HepG2 (cell line): ENCODE measurements around the gene TKTL1. TPM values are rescaled to one million over a fixed set of nuclear protein-coding genes. Genes with fewer than 3 reads are reported as not detected.

Experiments
- ATAC-seq: fragments of 200-7000 bp; cut with Tn5 transposase; 3 replicates; pipeline ENCODE4 v1.9.1; 2020; ENCODE audit warnings: mild to moderate bottlenecking, moderate library complexity
- BruUV-seq: library from RNA; stranded (reverse); fragments of 400-500 nt; replicated peaks from 2 replicates; lab custom pipeline; 2021; lab: Mats Ljungman, UMichigan
- CTCF ChIA-PET: fragments of 300-600 bp; formaldehyde crosslinking; extraction: SDS; loops from one replicate; lab custom pipeline; 2021; ENCODE audit warnings: low total read pairs, inconsistent platforms, low intra/inter-chr PET ratio; lab: Yijun Ruan, JAX
- POLR2A ChIA-PET: fragments of 350-600 bp; sonication (Branson Sonifier 250); formaldehyde crosslinking; loops from one replicate; lab custom pipeline; 2020; ENCODE audit warnings: antibody characterized with exemption, inconsistent platforms; lab: Yijun Ruan, JAX
- DNase-seq: peaks from one replicate; pipeline ENCODE4 v3.0.0-alpha.2; 2015; ENCODE audit warnings: low spot score
- FAIRE-seq: peaks from 3 replicates; lab custom pipeline; 2011; peaks lifted over from hg19 to GRCh38; lab: Jason Lieb, UNC
- H2AFZ ChIP-seq: one replicate; pipeline ENCODE4 v1.6.1; 2011; ENCODE audit warnings: low read length, inconsistent platforms
- H3K27ac ChIP-seq: fragments of 300-600 bp; 3 replicates; pipeline ENCODE4 v1.8.0; 2011; ENCODE audit warnings: mixed run types, mild to moderate bottlenecking, mixed read lengths, low read length, inconsistent platforms; ENCODE audit not compliant: insufficient read depth; ENCODE audit errors: extremely low read length
- H3K27me3 ChIP-seq, 2 experiments: fragments of 200-600 bp in 1 of 2; 2 replicates in 1 of 2; 3 replicates in 1 of 2; pipeline versions ENCODE4 v1.6.0 to v1.8.0; 2011; ENCODE audit warnings: low read length in 2 of 2, mild to moderate bottlenecking in 2 of 2, moderate library complexity in 2 of 2, inconsistent platforms in 1 of 2; ENCODE audit not compliant: insufficient read depth in 2 of 2, control insufficient read depth in 1 of 2
- H3K36me3 ChIP-seq, 2 experiments: fragments of 200-600 bp in 1 of 2; replicated peaks in 1 of 2; 2 replicates in 1 of 2; 3 replicates in 1 of 2; pipeline versions ENCODE4 v1.5.1 to v1.8.0; 2011; ENCODE audit warnings: low read length in 2 of 2, inconsistent platforms in 1 of 2; ENCODE audit not compliant: insufficient read depth in 2 of 2, control insufficient read depth in 1 of 2
- H3K4me1 ChIP-seq: 2 replicates; pipeline ENCODE4 v1.5.1; 2012; ENCODE audit warnings: low read length, inconsistent platforms; ENCODE audit not compliant: insufficient read depth
- H3K4me2 ChIP-seq: 2 replicates; pipeline ENCODE4 v1.6.0; 2011; ENCODE audit warnings: low read depth, low read length, inconsistent platforms
- H3K4me3 ChIP-seq, 3 experiments: fragments of 200-600 bp in 1 of 3; sonication (generic), shearing (Covaris generic) in 1 of 3; replicated peaks in 1 of 3; 2 replicates each; pipeline ENCODE4 v1.5.1; 2011 to 2016; ENCODE audit warnings: low read length in 3 of 3, inconsistent platforms in 2 of 3, low read depth in 2 of 3, mild to moderate bottlenecking in 2 of 3, control low read depth in 1 of 3, mixed read lengths in 1 of 3; ENCODE audit not compliant: insufficient read depth in 1 of 3
- H3K79me2 ChIP-seq: one replicate; pipeline ENCODE4 v1.6.1; 2011; ENCODE audit warnings: low read length, inconsistent platforms; ENCODE audit not compliant: insufficient read depth
- H3K9ac ChIP-seq: 2 replicates; pipeline ENCODE4 v1.6.0; 2011; ENCODE audit warnings: mild to moderate bottlenecking, low read depth, low read length, inconsistent platforms; ENCODE audit not compliant: insufficient read depth
- H3K9me3 ChIP-seq: 2 replicates; pipeline ENCODE4 v1.5.1; 2012; ENCODE audit warnings: mild to moderate bottlenecking, low read length
- H4K20me1 ChIP-seq: 2 replicates; pipeline ENCODE4 v1.6.0; 2011; ENCODE audit warnings: inconsistent platforms, mild to moderate bottlenecking, low read length, moderate library complexity; ENCODE audit not compliant: insufficient read depth
- ARNT ChIP-seq: fragments of 450-650 bp; IDR thresholded peaks from 2 replicates; pipeline ENCODE4 v1.6.1; 2017
- CCDC6 ChIP-seq: sonication (generic); formaldehyde crosslinking; IDR thresholded peaks from 2 replicates; pipeline ENCODE4 v1.8.1; 2022; ENCODE audit warnings: mild to moderate bottlenecking, missing genetic modification reagents, moderate library complexity
- MEIS1 ChIP-seq: sonication (generic); formaldehyde crosslinking; IDR thresholded peaks from 2 replicates; pipeline ENCODE4 v1.9.0; 2021; ENCODE audit warnings: mild to moderate bottlenecking, missing genetic modification reagents, moderate library complexity, borderline replicate concordance
- MIXL1 ChIP-seq: IDR thresholded peaks from 2 replicates; pipeline ENCODE4 v1.6.1; 2016
- NAIF1 ChIP-seq: sonication (generic); formaldehyde crosslinking; IDR thresholded peaks from 2 replicates; pipeline ENCODE4 v1.5.0; 2020; ENCODE audit warnings: mild to moderate bottlenecking, missing genetic modification reagents, borderline replicate concordance
- PHF5A ChIP-seq: IDR thresholded peaks from one replicate; pipeline ENCODE4 v1.6.1; 2018; ENCODE audit warnings: low read depth, missing genetic modification reagents; ENCODE audit not compliant: unreplicated experiment
- ZNF138 ChIP-seq: sonication (generic); formaldehyde crosslinking; IDR thresholded peaks from 2 replicates; pipeline ENCODE4 v1.5.0; 2020; ENCODE audit warnings: mild to moderate bottlenecking, low read depth, missing genetic modification reagents
- ZNF274 ChIP-seq: sonication (generic); formaldehyde crosslinking; IDR thresholded peaks from 2 replicates; pipeline ENCODE4 v1.5.1; 2020; ENCODE audit warnings: mild to moderate bottlenecking, missing genetic modification reagents
- ZNF34 ChIP-seq: sonication (generic); formaldehyde crosslinking; IDR thresholded peaks from 2 replicates; pipeline ENCODE4 v1.4.0; 2020; ENCODE audit warnings: mild to moderate bottlenecking, missing genetic modification reagents, borderline replicate concordance
- ZNF557 ChIP-seq: sonication (generic); formaldehyde crosslinking; IDR thresholded peaks from 2 replicates; pipeline ENCODE4 v1.4.0; 2020; ENCODE audit warnings: missing genetic modification reagents
- ZNF660 ChIP-seq: sonication (generic); formaldehyde crosslinking; IDR thresholded peaks from 2 replicates; pipeline ENCODE4 v1.5.1; 2020; ENCODE audit warnings: mild to moderate bottlenecking, low read depth, missing genetic modification reagents, borderline replicate concordance
- WGBS: methylation state at CpG from one replicate; pipeline ENCODE4 v1.1.6; 2017; ENCODE audit warnings: low lambda C conversion rate; 5-methylcytosine and 5-hydroxymethylcytosine counted together
- in situ Hi-C: cut with HindIII; loops from 2 replicates; pipeline ENCODE4 v1.10.0; 2017; ENCODE audit warnings: low pct_unique_long_range_greater_than_20kb; ENCODE audit not compliant: extremely low pct_ligation_motif_present
- intact Hi-C: fragments of 100-400 bp; cut with micrococcal nuclease; formaldehyde crosslinking; loops from one replicate; pipeline ENCODE4 v1.10.0; 2022; ENCODE audit not compliant: unreplicated experiment
- polyA plus RNA-seq, 8 experiments: library from polyadenylated mRNA; depleted of rRNA in 3 of 8; stranded (reverse) in 7 of 8; unstranded in 1 of 8; fragments of >200 nt; fragmentation: Illumina TruSeq in 4 of 8; extraction: Trizol in 4 of 8; gene quantifications; 2 replicates each; pipeline versions ENCODE4 v1.2.1 to v1.2.3, GENCODE V29; 2011 to 2016; ENCODE audit warnings: low read depth in 4 of 8, missing spikeins in 1 of 8, mixed read lengths in 1 of 8; ENCODE audit not compliant: insufficient read depth in 1 of 8
- total RNA-seq, 5 experiments: library from RNA; depleted of rRNA; stranded (reverse); fragments of >200 nt; fragmentation: Illumina TruSeq; extraction: Trizol; gene quantifications; 2 replicates each; pipeline ENCODE4 v1.2.3, GENCODE V29; 2016; ENCODE audit warnings: low read depth in 1 of 5
- TF ChIP-seq, protein P1 (sequence below): sonication (generic); formaldehyde crosslinking; IDR thresholded peaks from 2 replicates; pipeline ENCODE4 v1.5.0; 2020; ENCODE audit warnings: missing genetic modification reagents
- TF ChIP-seq, protein P2 (sequence below): IDR thresholded peaks from 2 replicates; pipeline ENCODE4 v1.6.1; 2016; ENCODE audit warnings: control low read depth
- TF ChIP-seq, protein P3 (sequence below): sonication (generic); formaldehyde crosslinking; IDR thresholded peaks from 2 replicates; pipeline ENCODE4 v1.9.0; 2021; ENCODE audit warnings: missing genetic modification reagents, borderline replicate concordance

Gene TKTL1
- total and polyA plus RNA-seq, 2 of the 13 experiments (the other 11 are each of a cell fraction or from before 2014, with no cell fraction given) = not detected

DNA sequence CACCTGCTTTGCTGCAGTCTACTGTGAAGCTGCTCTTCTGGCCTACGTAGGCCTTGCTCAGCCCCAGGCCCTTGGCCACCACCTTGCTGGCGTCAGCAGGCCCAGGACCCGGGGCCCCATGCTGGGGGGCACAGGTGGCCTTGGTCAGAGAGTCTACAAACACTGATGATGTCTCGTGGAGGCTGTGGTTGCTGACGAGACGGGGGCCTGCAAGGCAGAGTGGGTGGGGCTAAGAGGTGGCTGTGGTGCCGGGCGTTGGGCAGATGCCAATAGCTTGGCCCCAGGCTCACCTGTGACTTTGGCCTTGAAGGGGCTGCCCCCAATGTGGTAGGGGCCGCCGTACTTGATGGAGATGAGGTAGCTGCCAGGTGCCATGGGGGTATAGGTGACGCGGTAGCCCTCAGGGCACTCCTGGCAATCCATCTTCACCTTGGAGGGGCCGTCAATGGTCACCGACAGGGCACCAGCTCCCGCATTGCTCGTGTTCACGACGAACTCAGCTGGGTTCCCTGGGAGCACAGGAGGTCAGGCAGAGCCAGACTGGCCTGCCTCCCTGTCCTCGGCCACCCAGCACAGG lies 53.9 kb downstream of the TKTL1 start (continued):
- TF ChIP-seq, protein P1, sequence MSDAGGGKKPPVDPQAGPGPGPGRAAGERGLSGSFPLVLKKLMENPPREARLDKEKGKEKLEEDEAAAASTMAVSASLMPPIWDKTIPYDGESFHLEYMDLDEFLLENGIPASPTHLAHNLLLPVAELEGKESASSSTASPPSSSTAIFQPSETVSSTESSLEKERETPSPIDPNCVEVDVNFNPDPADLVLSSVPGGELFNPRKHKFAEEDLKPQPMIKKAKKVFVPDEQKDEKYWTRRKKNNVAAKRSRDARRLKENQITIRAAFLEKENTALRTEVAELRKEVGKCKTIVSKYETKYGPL (CRISPR knock-in tag) = no peak
- TF ChIP-seq ZNF138 (no peak), ARNT (no peak), ZNF660 (CRISPR knock-in tag) (no peak), CCDC6 (CRISPR knock-in tag) (no peak), ZNF557 (CRISPR knock-in tag) (no peak), NAIF1 (CRISPR knock-in tag) (no peak), MIXL1 (CRISPR knock-in tag) (no peak)
- TF ChIP-seq, protein P2, sequence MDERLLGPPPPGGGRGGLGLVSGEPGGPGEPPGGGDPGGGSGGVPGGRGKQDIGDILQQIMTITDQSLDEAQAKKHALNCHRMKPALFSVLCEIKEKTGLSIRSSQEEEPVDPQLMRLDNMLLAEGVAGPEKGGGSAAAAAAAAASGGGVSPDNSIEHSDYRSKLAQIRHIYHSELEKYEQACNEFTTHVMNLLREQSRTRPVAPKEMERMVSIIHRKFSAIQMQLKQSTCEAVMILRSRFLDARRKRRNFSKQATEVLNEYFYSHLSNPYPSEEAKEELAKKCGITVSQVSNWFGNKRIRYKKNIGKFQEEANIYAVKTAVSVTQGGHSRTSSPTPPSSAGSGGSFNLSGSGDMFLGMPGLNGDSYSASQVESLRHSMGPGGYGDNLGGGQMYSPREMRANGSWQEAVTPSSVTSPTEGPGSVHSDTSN = no peak

DNA sequence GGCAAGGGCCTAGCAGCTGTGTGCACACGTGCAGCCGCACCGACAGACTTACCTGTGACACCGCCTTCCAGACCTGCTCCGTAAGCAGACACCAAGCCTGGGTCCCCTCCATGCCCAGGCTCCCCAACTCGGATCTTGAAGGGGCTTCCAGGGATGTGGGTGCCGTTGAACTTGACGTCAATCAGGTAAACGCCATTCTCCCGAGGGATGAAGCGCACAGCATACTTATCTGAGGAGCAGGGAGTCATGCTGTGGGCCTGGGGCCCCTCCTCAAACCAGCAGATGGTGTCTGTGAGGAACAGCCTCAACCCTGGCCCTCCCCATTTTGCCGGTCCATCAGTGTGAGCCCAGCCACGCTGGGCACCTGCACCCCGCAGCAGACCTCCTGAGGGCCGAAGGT lies 54.4 kb downstream of the TKTL1 start:
- BruUV-seq = no TSS peak
- in situ Hi-C loops = no loop called here
- no peak overlapping the region for H2AFZ ChIP-seq
- intact Hi-C loops = no loop called here
- no peaks in the 10 kb centered on the region for H3K9me3 ChIP-seq
- H3K79me2 ChIP-seq = no peaks in the 10 kb centered on the region
- ATAC-seq (no peak), DNase-seq (no peak), FAIRE-seq (no peak)
- H3K4me1 ChIP-seq = peaks cover 5% of the 10 kb centered on the region; the same call in 1 of the 2 replicates
- H3K27ac ChIP-seq = no peak overlapping the region
- ChIA-PET CTCF (no interaction called here), POLR2A (interaction anchor here (1.9 kb wide), 1 partner anchor 16 kb away, joined by 5 read pairs; no protein-coding TSS in a partner anchor)
- H3K27me3 ChIP-seq = no peaks in the 10 kb centered on the region
- WGBS = no CpG with 5 or more reads among the region's 15 CpGs
- H3K4me3 ChIP-seq = no peak overlapping the region
- no peaks in the 10 kb centered on the region for H4K20me1 ChIP-seq
- no peak overlapping the region for H3K9ac ChIP-seq
- H3K4me2 ChIP-seq = no peak overlapping the region
- TF ChIP-seq, protein P3, sequence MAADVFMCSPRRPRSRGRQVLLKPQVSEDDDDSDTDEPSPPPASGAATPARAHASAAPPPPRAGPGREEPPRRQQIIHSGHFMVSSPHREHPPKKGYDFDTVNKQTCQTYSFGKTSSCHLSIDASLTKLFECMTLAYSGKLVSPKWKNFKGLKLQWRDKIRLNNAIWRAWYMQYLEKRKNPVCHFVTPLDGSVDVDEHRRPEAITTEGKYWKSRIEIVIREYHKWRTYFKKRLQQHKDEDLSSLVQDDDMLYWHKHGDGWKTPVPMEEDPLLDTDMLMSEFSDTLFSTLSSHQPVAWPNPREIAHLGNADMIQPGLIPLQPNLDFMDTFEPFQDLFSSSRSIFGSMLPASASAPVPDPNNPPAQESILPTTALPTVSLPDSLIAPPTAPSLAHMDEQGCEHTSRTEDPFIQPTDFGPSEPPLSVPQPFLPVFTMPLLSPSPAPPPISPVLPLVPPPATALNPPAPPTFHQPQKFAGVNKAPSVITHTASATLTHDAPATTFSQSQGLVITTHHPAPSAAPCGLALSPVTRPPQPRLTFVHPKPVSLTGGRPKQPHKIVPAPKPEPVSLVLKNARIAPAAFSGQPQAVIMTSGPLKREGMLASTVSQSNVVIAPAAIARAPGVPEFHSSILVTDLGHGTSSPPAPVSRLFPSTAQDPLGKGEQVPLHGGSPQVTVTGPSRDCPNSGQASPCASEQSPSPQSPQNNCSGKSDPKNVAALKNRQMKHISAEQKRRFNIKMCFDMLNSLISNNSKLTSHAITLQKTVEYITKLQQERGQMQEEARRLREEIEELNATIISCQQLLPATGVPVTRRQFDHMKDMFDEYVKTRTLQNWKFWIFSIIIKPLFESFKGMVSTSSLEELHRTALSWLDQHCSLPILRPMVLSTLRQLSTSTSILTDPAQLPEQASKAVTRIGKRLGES (CRISPR knock-in tag) = no peak
- no peak for TF ChIP-seq ZNF274
- TF ChIP-seq PHF5A = no peak
- no peak for TF ChIP-seq ZNF34 (CRISPR knock-in tag)
- TF ChIP-seq MEIS1 (CRISPR knock-in tag) = no peak
- TF ChIP-seq, all 625 proteins: peak for 0
- H3K36me3 ChIP-seq = peaks cover 9 to 31% of the 10 kb centered on the region in 2 experiments; a peak in 4 of 5 replicates
